Measurements from ENCODE around the gene RAX2. TPM values are rescaled to one million over a fixed set of nuclear protein-coding genes. Genes with fewer than 3 reads are reported as not detected.

Gene RAX2
- total and polyA plus RNA-seq, 9 of the 15 experiments (the other 6 are each of a cell fraction or from before 2014, with no cell fraction given) = not detected

DNA sequence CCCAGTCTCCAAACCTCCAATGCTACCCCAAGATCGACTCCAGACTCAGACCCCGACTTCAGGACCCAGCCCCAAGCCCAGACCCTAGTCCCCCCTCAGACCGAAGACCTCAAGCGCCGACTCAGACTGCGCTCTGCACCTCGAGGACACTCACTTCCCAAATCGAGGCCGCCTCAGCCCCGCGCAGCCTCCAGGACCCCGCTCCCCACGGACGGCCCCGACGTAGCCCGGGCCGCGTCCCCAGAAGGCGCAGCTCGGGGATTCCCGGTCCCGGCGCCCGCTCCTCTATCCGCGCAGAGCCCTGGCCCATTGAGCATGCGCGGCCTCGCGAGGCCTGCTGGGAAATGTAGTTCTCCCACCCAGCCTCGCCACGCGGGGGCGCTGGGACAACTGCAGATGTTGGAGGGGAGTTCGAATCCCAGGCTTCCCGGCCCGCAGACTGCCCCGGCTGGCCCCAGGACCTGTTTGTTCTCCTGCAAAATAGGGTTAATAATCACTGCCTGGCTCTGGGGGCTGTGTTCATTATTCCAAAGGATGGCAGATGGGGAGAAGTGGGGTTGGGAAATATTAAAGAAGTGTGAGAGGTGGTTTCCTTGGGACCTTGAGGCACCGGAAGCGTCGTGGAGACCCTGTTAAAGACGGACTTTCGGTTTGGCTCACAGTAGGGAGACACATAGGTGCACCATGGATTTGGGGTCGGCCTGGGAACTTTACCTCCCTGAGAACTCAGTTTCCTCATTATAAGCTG is 10.5 kb downstream of the RAX2 start, which contains the start of gene APBA3 (continued):
- TF ChIP-seq ZBTB26 (CRISPR knock-in tag; IDR thresholded peaks at IDR 0.05) = no peak
- no peak for TF ChIP-seq ZNF3 (CRISPR knock-in tag; IDR thresholded peaks at IDR 0.05)
- TF ChIP-seq, protein P1, sequence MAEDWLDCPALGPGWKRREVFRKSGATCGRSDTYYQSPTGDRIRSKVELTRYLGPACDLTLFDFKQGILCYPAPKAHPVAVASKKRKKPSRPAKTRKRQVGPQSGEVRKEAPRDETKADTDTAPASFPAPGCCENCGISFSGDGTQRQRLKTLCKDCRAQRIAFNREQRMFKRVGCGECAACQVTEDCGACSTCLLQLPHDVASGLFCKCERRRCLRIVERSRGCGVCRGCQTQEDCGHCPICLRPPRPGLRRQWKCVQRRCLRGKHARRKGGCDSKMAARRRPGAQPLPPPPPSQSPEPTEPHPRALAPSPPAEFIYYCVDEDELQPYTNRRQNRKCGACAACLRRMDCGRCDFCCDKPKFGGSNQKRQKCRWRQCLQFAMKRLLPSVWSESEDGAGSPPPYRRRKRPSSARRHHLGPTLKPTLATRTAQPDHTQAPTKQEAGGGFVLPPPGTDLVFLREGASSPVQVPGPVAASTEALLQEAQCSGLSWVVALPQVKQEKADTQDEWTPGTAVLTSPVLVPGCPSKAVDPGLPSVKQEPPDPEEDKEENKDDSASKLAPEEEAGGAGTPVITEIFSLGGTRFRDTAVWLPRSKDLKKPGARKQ (CRISPR knock-in tag; IDR thresholded peaks at IDR 0.05) = no peak
- TF ChIP-seq CHD4 (IDR thresholded peaks at IDR 0.05; ENCODE audit: insufficient read depth, insufficient replicate concordance, low read depth, low read length, poor library complexity, severe bottlenecking) = no peak
- TF ChIP-seq NFYB (IDR thresholded peaks at IDR 0.05; ENCODE audit: extremely low read depth, insufficient read length) = no peak
- TF ChIP-seq RUNX1 (IDR thresholded peaks at IDR 0.05; ENCODE audit: low read depth) = no peak
- TF ChIP-seq DLX4 (CRISPR knock-in tag; IDR thresholded peaks at IDR 0.05) = no peak
- no peak for TF ChIP-seq ZKSCAN3 (CRISPR knock-in tag; IDR thresholded peaks at IDR 0.05)
- peak; percentile 89 for TF ChIP-seq GABPB1 (CRISPR knock-in tag; IDR thresholded peaks at IDR 0.05)
- no peak for TF ChIP-seq KLF10 (CRISPR knock-in tag; IDR thresholded peaks at IDR 0.05)
- TF ChIP-seq POLR2G (IDR thresholded peaks at IDR 0.05; ENCODE audit: low read depth, low read length) = peak; percentile 88
- TF ChIP-seq NBN (IDR thresholded peaks at IDR 0.05; ENCODE audit: low read depth) = peak; percentile 93
- TF ChIP-seq CREM (IDR thresholded peaks at IDR 0.05; ENCODE audit: low read depth) = peak; percentile 67
- TF ChIP-seq, protein P2, sequence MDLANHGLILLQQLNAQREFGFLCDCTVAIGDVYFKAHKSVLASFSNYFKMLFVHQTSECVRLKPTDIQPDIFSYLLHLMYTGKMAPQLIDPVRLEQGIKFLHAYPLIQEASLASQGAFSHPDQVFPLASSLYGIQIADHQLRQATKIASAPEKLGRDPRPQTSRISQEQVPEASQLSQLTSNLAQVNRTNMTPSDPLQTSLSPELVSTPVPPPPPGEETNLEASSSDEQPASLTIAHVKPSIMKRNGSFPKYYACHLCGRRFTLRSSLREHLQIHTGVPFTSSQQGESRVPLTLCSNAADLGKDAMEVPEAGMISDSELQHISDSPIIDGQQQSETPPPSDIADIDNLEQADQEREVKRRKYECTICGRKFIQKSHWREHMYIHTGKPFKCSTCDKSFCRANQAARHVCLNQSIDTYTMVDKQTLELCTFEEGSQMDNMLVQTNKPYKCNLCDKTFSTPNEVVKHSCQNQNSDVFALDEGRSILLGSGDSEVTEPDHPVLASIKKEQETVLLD (IDR thresholded peaks at IDR 0.05) = peak; percentile 89
- TF ChIP-seq CSDE1 (IDR thresholded peaks at IDR 0.05) = no peak
- peak; percentile 64 for TF ChIP-seq TRIM28 (IDR thresholded peaks at IDR 0.05)
- peak; percentile 9; the same call in 1 of the 2 replicates for TF ChIP-seq BHLHE40 (IDR thresholded peaks at IDR 0.05; ENCODE audit: low read length)
- TF ChIP-seq, protein P3, sequence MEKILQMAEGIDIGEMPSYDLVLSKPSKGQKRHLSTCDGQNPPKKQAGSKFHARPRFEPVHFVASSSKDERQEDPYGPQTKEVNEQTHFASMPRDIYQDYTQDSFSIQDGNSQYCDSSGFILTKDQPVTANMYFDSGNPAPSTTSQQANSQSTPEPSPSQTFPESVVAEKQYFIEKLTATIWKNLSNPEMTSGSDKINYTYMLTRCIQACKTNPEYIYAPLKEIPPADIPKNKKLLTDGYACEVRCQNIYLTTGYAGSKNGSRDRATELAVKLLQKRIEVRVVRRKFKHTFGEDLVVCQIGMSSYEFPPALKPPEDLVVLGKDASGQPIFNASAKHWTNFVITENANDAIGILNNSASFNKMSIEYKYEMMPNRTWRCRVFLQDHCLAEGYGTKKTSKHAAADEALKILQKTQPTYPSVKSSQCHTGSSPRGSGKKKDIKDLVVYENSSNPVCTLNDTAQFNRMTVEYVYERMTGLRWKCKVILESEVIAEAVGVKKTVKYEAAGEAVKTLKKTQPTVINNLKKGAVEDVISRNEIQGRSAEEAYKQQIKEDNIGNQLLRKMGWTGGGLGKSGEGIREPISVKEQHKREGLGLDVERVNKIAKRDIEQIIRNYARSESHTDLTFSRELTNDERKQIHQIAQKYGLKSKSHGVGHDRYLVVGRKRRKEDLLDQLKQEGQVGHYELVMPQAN (IDR thresholded peaks at IDR 0.05; ENCODE audit: borderline replicate concordance) = peak; percentile 83
- TF ChIP-seq JUNB (CRISPR knock-in tag; conservative IDR thresholded peaks at IDR 0.05) = no peak
- peak; percentile 51; the same call in 1 of the 2 replicates for TF ChIP-seq ZFX (CRISPR knock-in tag; IDR thresholded peaks at IDR 0.05)
- no peak for TF ChIP-seq ILF3 (IDR thresholded peaks at IDR 0.05; ENCODE audit: borderline replicate concordance)
- no peak for TF ChIP-seq PRPF4 (IDR thresholded peaks at IDR 0.05; ENCODE audit: insufficient read depth, low read depth, low read length, poor library complexity, severe bottlenecking)
- no peak for TF ChIP-seq EWSR1 (IDR thresholded peaks at IDR 0.05; ENCODE audit: borderline replicate concordance, low read depth, partially characterized antibody)

Data from K562 (cell line).